Activated CD4-positive, alpha-beta T cell treated with anti-CD3 and anti-CD28 coated beads, Interleukin-2, amount 50 U/mL, for 48 hours (primary cell): ENCODE data around the gene CRIP3.
"Not testable (repeated sequence)": the region's sequence is repeated elsewhere in the genome, so short reads cannot be mapped to it uniquely, and the experiment has no call there.

Source experiments
- DNase-seq, 2 experiments: peaks; one replicate each; pipeline ENCODE4 v3.0.0-alpha.2; 2020

The CRIP3 gene

DNA sequence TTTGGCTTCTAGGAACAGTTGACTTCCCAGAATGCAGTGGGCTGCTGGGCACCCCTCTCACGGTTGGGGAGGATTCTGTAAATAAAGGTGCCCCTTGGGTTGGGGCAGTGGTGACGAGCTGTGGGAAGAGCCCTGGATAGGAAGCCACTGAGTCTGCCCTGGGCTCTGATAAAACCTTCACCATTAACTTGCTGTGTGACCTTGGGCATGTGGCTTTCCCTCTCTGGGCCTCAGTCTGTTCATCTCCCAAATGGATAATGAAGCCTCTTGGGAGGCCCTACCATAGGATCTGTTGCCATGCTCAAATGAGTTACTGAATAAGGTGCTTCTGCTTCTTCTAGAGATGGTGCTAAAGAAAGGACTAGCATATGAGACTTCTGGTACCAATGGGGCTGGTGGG is 3.7 kb downstream of the CRIP3 start:
- DNase-seq = no peak

DNA sequence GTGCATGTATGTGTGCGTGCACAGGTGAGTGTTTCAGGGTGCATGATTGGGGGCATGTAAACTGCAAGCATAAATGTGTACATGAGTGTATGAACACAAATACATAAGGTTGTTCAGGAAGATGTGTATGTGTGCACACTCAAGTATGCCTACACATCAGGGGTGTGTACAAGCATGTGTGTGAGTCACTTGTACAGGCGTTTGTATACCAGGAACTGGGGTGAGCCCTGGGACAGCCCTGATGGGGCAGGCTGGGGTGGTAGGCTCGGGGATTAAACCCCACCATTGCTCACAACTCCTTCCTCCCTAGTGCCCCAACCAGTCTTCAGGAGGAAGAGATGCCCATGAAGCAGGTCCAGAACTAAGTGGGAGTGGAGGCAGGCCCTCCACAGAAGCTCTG is 4.3 kb downstream of the CRIP3 start:
- no peak for DNase-seq

DNA sequence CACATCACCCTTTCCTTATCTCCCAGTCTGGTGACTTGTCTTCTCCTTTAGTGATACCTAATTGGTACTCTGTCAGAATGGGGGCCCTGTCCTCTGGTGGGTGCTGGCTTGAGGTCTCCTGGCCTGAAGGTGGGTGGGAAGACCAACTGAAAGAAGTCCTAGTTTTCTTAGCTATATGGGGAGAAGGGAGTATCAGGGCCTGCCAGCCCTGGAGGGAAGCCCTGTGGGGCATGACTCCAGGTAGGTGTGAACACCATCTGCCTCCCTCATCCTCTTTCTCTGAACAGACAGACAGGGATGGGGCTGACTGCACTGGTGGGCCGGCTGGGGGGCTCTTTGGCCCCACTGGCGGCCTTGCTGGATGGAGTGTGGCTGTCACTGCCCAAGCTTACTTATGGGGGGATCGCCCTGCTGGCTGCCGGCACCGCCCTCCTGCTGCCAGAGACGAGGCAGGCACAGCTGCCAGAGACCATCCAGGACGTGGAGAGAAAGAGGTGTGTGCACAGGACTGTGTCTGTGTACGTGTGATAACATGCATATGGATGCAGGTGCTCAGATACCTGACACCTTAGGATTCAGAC is 4.8 kb downstream of the CRIP3 start:
- no peak for DNase-seq

DNA sequence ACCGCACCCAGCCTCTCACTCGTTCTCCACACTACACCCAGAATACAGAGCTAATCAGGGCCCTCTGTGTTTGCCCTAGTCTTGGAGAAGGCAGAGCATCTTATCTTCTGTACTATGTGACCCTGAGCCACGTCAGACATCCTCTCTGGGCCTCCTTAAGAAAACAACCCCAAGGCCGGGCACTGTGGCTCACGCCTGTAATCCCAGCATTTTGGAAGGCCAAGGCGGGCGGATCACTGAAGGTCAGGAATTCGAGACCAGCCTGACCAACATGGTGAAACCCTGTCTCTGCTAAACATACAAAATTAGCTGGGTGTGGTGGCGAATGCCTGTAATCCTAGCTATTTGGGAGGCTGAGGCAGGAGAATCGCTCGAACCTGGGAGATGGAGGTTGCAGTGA is 5.6 kb downstream of the CRIP3 start:
- not testable (repeated sequence) for DNase-seq

DNA sequence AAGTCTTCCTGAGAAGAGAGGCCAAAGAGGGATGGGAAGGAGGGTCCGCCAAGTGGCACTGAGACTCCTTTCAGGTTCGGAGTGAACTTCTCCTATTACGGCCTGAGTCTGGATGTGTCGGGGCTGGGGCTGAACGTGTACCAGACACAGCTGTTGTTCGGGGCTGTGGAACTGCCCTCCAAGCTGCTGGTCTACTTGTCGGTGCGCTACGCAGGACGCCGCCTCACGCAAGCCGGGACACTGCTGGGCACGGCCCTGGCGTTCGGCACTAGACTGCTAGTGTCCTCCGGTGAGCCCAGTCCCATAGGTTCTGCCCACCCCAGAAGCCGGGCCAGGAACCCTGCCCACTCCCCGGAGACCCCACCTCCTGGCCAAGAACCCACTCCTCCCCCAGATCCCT is 6.5 kb downstream of the CRIP3 start:
- no peak for DNase-seq

DNA sequence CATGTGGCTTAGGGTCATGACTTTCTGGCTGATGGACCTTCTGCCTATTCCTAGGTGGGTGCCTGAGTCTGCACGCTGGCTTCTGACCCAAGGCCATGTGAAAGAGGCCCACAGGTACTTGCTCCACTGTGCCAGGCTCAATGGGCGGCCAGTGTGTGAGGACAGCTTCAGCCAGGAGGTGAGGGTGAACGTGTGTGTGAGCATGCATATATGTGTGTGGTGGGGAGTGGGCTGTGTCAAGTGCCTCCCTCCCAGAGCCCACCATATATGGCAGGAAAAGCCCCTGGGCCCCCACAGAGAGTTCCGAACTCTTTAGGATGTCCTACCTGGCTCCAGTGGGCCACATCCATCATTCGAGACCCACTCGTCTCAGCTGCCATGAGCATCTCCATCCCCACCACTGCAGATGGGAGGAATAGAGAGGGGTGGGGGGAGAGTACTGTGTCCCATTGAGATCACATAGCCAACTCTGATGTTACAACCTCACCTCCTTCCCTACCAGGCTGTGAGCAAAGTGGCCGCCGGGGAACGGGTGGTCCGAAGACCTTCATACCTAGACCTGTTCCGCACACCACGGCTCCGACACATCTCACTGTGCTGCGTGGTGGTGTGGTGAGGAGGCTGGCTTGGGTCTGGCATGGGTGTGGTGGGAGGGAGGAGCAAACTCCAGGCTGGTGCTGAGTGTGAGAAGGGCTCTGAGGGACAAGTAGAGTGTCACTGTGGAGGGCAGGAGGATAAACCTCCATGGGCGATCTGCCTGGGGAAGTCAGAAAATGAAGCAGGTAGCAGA is 7.3 kb downstream of the CRIP3 start:
- DNase-seq = no peak

DNA sequence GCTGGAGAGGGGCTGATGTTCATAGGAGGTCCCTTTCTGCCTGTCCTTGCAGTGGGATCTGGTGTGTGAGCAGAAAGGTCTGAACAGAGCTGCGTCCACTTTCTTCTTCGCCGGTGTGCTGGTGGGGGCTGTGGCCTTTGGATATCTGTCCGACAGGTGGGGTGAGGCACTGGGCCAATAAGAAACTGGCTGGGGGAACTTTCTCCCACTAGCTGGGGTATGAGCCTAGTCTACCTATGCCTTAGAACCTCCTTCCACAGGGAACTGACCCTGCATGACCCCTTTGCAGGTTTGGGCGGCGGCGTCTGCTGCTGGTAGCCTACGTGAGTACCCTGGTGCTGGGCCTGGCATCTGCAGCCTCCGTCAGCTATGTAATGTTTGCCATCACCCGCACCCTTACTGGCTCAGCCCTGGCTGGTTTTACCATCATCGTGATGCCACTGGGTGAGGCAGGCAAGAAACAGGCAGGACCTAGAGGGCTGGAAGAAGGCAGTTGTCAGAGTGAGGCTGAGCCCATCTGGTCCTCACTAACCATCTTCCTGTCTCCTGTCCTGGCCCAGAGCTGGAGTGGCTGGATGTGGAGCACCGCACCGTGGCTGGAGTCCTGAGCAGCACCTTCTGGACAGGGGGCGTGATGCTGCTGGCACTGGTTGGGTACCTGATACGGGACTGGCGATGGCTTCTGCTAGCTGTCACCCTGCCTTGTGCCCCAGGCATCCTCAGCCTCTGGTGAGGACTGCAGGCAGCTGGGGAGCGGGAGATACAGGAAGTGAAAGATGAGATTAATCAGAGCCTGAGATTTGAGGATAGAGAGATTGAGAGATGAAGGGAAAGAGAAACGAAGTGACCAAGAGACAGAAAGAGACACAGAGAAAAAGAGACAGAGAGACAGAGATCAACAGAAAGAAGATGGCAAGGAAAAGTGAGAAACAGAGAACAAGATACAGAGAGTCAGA is 9.0 kb downstream of the CRIP3 start:
- no peak for DNase-seq

DNA sequence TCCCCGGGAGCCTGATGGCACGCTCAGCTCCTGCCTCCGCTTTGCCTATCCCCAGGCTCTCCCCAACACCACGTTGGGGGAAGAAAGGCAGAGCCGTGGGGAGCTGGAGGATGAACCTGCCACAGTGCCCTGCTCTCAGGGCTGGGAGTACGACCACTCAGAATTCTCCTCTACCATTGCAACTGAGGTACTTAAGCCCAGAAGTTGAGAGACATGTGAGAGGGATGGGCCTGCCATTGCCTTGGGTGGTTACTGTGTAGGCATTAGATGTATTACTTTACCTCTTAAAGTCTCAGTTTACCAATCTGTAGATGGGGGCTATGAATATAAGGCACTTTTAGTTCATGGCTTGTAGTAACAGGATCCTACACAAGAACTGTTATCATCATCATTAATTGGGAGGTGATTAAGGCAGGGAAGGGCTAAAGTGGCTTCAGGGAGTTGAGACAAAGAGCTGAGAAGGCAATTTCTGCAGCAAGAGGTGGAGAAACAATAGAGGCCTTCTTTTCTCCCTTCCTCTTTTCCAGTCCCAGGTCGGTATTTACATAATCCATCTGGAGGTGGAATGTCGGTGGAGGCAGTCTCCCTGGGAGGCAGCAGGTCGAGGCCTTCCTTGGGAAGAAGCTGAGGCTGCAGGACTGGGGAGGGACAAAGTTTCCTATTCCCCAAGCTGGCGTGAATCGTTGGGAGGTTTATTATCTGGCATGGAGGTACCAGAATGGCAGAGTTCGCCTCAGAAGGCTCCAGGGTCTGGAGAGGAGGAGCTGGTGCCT is 9.9 kb downstream of the CRIP3 start:
- no peak for DNase-seq

DNA sequence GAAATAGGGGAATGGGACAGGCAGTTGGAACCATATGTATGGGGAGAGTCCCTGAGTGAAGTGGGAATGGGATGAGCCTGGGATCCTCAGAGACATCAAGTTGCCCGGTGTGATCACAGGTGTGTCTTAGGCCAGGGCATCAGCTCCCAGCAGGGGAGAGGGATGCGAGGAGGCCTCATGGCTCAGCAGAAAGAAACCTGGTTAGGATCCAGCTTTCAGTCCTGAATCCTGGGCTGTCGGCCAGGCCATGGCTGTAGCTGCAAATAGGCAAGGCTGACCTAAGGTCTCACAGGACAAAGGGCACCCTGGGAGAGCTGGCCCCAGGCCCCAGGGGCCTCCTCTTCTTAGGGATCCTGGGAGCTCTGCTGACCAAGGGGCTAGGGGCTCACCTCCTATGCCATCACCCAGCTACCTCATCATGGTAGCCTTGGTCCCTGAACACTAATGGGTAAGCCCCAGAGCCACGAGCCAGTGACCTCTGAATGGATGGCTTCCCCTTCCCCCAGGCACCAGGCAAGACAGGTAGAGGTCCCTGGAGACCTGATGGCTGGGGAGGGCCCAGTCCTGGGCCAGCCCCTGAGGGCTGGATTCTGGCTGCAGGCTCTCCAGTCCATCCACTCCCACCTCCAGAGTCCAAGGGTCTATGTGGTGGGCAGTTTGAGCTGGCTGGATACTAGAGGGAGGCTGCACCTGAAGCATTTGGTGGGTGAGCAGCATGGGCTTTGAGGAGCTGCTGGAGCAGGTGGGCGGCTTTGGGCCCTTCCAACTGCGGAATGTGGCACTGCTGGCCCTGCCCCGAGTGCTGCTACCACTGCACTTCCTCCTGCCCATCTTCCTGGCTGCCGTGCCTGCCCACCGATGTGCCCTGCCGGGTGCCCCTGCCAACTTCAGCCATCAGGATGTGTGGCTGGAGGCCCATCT is 10.7 kb downstream of the CRIP3 start, which contains the start of gene SLC22A7:
Gene SLC22A7, plus strand, starts transcription at position 617 of the 921 bp plus-strand sequence. Its CDS starts 99 bp downstream, at position 716.
- no peak for DNase-seq

DNA sequence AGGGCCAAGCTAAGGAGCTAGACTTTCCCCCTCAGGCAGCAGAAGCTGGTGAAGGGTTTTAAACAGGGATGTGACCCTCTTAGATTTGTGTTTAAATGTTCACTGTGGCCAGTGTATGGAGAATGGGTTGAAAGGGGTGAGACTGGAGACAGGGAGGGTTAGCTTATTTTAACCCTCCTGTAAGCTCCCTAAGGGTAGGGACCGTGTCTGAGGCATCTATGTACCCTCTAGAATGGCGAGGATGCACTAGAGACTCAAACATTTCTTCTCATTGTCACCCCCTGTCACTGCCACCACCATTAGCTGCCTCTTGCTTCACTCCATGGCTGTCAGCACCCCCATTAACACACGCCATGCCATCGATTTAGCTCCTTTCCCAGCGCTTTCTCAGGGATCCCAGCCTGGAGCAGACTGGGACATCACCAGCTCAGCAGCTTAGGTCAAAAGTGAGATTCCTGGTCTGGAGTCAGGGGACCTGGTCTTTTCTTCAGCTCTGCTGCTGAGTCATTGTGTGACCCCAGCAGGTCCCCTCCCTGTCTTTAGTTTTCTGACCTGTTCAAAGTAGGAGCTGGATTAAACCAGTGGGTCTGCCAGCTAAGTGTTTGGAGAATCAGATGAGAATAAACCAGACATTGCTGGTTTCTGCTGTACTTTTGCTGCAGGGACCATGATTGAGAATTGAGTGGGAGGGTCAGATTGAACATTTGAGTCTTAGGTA is 11.7 kb downstream of the CRIP3 start:
- DNase-seq = no peak

DNA sequence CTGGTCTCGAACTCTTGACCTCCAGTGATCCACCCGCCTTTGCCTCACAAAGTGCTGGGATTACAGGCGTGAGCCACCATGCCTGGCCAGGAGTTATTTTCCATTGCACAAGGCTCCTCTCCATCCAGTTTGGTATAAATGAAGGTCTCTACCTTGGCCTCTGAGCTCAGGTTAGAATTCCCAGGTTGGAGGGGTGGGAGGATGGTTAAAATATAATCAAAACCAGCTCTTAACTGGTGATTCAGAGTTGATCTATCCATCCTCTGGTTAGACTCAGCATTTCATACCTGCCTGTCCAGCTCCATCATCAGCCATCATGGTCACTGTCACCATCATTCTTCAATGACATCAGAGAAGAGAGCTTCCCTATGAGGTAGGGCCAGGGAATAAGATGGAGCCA is 13.2 kb downstream of the CRIP3 start:
- no peak for DNase-seq

DNA sequence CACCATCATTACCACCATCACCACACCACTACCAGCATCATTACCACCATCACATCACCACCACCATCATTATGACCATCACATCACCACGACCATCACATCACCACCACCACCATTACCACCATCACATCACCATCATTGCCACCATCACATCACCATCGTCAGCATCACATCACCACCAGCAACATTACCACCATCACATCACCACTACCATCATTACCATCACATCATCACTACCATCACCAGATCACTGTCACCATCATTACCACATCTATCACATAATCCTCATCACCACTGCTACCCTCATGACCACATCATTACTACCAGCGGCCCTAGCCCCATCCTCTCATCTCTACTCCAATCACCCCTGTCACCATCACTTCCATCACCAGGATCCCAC is 14.1 kb downstream of the CRIP3 start:
- no peak for DNase-seq

DNA sequence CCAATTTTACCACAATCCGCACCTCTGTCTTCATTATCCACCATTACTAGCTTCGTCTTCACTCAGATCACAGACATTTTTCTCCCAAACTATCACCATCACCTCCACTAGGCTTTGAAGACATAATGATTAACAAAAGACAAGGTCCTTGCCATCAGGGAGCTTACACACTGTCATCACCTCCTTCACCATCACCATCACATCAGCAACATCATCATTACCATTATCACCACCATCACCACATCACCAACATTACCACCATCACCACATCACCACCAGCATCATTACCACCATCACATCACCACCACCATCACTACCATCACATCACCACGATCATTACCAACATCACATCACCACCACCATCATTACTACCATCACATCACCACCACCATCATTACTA is 14.9 kb downstream of the CRIP3 start:
- DNase-seq = no peak

DNA sequence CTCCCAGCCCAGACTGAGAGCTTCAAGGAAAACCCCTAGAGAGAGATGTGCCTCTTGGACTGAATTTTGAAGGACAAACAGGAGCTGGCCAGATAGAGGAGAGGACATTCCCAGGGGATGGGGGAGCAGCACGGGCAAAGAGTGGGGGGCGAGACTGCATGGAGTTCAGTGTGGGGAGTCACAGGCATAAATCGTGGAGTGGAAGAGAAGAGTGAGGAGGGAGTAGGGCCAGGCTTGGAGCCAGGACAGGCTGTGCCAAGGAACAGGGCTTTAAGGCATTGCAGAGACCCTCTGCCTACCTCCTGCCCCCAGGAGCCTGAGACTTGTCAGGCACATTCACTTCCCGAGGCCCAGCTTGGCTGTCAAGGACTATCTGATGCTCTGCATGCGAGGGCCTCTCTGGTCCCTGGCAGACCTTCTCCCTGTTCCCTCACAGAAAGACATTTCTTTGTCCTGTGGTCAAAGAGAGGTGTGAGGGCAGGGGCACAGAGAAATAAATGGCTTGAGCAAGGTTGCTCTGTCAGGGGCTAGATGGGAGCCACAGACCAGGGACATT is 15.8 kb downstream of the CRIP3 start:
- DNase-seq = no peak

DNA sequence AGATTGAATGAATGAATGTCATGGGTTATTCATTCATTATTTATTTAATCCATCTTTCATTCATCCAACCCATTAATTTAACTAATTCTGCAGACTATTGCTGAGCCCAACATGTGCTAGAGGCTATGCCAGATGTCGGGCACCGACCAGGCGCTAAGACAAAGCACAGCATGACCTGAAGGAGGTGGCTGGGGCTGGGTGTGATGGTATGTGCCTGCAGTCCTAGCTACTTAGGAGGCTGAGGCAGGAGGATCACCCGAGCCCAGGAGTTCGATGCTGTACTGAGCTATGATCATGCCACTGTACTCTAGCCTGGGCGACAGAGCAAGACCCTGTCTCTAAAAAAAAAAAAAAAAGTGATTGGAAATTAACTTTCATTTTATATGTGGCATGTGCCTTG is 16.3 kb downstream of the CRIP3 start:
- DNase-seq = no peak

DNA sequence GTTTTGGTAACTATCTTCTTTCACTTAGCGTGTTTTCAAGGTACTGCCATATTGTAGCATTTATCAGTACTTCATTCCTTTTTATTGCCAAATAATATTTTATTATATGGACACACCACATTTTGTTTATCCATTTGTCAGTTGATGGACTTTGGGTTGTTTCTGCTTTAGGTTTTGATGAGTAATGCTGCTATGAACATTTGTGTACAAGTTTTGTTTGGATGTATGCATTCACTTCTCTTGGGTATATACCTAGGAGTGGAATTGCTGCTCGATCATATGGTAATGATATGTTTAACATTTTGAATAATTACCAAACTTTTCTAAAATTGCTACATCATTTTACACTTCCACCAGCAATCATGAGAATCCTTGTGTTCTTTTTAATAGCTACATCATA is 16.9 kb downstream of the CRIP3 start:
- DNase-seq = no peak

DNA sequence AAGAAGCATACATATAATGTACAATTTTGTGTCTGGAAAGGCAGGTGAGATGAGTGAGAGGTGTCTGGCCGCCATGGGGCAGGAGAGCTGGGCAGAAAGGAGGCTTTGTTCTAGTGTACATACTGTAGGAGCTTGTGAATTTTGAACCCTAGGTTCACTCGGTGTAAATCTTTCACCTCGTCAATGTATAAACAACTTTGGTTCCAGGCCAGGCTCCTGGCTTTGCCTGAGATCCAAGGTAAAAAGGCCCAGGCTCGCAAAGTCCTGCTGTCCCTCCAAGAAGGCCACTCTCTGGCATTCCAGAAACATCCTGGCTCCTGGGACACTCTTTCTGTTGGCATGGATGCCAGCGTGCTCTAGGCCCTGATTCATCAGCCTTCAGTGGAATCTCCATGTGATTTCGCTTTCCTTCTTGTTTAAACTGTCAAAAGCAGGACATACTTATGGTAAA is 17.7 kb downstream of the CRIP3 start:
- DNase-seq = no peak

DNA sequence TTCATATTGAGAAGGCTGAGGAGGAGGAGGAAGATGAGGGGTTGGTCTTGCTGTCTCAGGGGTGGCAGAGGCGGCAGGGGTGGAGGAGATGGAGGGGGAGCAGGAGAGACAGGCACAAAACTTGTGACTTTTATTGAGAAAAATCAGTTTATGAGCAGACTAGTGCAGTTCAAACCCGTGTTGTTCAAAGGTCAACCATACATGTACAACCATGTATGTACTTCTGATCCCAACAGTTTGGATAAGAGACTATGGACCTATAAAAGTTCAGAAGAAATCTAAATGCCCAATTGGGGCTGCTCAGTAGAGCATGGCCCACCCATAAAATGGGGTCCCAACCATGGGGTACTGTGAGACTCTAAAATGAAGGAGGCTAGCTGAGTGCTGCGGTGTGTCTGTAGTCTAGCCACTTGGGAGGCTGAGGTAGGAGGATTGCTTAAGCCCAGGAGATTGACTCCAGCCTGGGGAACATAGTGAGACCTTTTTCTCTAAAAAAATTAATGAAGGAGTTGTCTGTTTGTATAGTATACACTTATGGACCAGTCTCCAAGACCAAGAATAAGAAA is 18.2 kb downstream of the CRIP3 start:
- no peak for DNase-seq

DNA sequence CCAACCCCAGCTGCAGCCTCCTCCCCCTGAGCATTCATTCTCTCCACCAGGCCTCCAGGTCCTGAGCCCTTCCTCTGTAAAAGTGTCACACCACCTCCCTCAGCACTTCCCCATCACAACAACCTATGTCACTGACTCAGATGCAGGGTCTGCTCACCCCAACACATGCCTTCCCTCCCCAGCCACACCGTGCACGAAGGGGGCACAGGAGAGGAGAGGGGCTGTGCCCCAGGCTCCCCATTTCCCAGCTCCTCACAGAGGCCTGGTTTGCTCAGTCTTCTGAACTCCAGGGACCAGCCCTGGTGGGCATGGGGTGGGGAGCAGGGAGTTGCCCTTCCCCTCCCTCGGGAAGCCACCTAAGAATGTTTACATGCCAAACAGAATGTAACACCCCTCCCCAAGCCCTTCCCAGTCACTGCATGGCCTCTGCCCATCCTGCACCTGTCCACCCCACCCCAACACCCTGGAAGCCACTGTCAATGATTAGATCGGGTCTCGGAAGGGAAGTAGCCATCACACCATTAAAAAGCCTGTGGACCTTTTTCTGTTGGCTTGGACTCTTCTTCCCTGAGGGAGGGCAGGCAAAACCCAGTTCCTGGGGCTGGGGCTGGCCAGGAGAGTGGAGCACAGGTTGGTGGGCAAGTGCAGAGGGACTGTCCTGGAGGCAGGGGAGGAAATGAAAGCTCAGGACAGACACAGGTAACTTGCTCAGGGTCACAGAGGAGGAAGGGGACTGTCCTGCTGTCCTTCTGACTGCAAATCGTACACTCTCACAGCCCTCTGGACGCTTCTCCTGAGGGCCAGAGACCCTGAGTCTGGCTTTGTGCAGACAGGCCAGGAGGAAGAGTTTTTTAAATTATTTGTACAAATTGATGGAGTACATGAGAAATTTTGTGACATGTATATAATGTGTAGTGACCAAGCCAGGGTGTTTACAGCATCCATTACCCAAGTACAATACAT is 20.6 kb downstream of the CRIP3 start:
- DNase-seq = no peak
